GM18508 (cell line): ENCODE data around the gene NR1D1.
A peak's percentile ranks its signal among the peaks of the same experiment; 100 is the strongest.

Source experiments
- ATAC-seq: cut with Tn5 transposase; IDR thresholded peaks from one replicate; pipeline ENCODE4 v1.9.1; 2021; ENCODE audit warnings: moderate number of reproducible peaks; ENCODE audit not compliant: insufficient read depth, unreplicated experiment

NR1D1 gene

GRCh38 chr17:40097931-40098845, 2.2 kb downstream of the NR1D1 start:
- ATAC-seq = no peak

- no peak for ATAC-seq
Observed at GRCh38 chr17:40097087-40097486, 3.3 kb downstream of the NR1D1 start.

GRCh38 chr17:40095944-40096791, 4.2 kb downstream of the NR1D1 start:
- peak; percentile 36 for ATAC-seq

- ATAC-seq = no peak
Observed at GRCh38 chr17:40095351-40095943, 4.9 kb downstream of the NR1D1 start.

- no peak for ATAC-seq
Observed at GRCh38 chr17:40094874-40095273, 5.5 kb downstream of the NR1D1 start.

- no peak for ATAC-seq
Observed at GRCh38 chr17:40093580-40094201, 6.7 kb downstream of the NR1D1 start.

- no peak for ATAC-seq
Observed at GRCh38 chr17:40093005-40093579, 7.3 kb downstream of the NR1D1 start.

GRCh38 chr17:40092581-40092980, 7.8 kb downstream of the NR1D1 start:
- ATAC-seq = no peak

- ATAC-seq = no peak
Observed at GRCh38 chr17:40091691-40092397, 8.5 kb downstream of the NR1D1 start.

- no peak for ATAC-seq
Observed at GRCh38 chr17:40090237-40091119, 9.9 kb downstream of the NR1D1 start.

- no peak for ATAC-seq
Observed at GRCh38 chr17:40089077-40089895, 11.1 kb downstream of the NR1D1 start.

GRCh38 chr17:40087903-40088718, 12.3 kb downstream of the NR1D1 start:
- no peak for ATAC-seq

GRCh38 chr17:40087049-40087794, 13.2 kb downstream of the NR1D1 start:
- ATAC-seq = no peak

- ATAC-seq = no peak
Observed at GRCh38 chr17:40086150-40087044, 14.0 kb downstream of the NR1D1 start.

GRCh38 chr17:40084477-40084876, 15.9 kb downstream of the NR1D1 start:
- no peak for ATAC-seq
